ENCODE measurements around the gene LYPD3.

DNA sequence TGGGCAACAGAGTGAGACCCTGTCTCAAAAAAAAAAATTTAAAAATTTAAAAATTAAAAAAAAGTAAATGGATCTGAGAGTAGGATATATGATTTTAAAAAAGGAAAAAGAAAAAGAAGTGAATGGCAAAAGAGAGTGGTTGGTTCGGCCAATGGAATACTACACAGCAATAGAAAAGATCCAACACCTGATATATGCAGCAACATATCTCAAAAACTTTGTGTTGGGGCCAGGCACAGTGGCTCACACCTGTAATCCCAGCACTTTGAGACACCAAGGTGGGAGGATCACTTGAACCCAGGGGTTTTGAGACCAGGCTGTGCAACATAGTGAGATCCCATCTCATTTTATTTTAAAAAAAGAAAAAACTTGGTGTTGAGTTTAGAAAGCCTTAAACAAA, 1.4 kb upstream of the LYPD3 start:
- TF ChIP-seq POLR2AphosphoS5 (IDR thresholded peaks at IDR 0.05; ENCODE audit: insufficient read depth, low read depth, low read length) = no peak
- TF ChIP-seq EZH2 (IDR thresholded peaks at IDR 0.05; ENCODE audit: borderline replicate concordance, low read depth, low read length, severe bottlenecking) = no peak

All from endothelial cell of umbilical vein (primary cell).